ENCODE data around the gene DEPDC5.

The DEPDC5 gene

DNA sequence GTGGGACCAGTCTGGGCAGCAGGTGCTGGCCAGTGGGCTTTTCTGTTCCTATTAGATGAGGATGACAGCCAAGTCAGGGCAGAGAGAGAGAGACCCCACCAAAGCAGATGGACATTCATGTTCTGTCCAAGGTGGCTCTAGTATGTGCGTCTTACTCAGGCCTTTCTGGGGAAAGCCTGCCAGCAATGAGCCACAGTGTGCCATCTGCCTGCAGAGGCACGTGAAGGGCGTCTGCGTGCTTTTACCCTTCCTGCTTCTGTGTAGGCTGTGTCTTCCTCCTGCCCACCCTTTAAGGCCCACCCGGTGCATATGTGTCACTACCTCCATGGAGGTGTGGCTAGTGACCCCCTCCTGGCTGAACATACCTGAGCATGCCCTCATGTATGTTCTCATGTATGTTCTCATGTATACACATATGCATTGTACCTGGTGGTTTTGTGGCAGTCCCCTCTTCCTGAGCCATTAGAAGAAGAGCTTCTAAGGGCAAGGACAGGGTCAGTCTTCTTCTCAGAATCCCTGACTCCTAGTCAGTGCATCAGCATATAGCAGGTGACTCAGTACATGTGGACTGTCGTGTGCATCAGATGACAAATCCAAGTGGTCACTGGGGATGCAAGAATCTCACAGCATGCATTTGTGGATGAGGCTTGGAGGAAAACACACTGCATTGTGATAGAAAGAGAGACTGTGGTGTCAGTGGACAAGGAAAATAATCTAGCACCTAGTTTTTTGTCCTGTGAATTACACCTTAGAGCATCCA lies 100.1 kb downstream of the DEPDC5 start:
- DNase-seq: no peak

DNA sequence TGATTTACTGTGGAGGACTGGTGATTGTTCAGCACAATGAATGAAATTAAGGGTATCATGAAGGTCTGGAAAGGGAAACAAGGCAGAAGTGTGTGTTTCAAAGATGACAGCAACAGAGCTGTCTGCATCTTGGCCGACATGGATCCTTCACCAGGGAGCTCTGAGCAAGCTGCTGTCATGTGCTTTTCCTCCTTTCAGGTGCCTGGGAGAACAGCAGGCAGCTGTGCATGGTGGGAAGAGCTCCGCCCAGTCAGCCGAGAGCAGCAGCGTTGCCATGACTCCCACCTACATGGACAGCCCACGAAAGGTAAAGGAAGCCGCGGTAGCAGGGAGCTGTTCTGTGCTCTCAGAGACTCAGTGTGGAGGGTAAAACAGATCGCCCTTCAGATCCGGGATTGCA lies 103.4 kb downstream of the DEPDC5 start:
- DNase-seq: no peak

DNA sequence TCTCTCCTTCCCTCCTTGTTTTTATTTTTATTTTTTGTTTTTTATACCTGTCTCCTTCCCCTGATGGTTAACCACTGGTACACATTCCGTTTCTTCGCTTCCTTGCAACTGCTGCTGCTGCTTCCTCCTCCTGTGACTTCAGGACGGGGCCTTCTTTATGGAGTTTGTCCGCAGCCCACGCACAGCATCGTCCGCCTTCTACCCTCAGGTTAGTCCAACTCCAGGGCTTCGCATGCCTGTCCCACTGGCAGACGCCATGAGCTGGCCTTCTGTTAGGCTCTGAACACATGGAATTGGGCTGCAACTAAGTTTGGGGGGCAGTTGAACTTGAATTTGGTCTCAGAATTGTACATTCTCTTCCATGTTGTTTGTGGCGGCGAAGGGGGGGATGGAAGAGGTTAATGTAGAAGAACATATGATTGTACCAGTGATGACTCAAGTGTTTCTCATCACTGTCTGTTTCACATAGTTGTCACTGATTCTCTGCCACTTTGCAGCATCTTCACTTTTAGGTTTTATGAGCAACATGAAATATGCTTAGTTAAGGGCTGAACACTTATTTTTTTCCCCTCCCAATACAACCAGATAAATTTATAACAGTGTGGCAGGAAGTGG lies 107.5 kb downstream of the DEPDC5 start:
- DNase-seq: no peak

- no peak for DNase-seq
Measured at GRCh38 chr22:31866918-31867317, 113.1 kb downstream of the DEPDC5 start.

DNA sequence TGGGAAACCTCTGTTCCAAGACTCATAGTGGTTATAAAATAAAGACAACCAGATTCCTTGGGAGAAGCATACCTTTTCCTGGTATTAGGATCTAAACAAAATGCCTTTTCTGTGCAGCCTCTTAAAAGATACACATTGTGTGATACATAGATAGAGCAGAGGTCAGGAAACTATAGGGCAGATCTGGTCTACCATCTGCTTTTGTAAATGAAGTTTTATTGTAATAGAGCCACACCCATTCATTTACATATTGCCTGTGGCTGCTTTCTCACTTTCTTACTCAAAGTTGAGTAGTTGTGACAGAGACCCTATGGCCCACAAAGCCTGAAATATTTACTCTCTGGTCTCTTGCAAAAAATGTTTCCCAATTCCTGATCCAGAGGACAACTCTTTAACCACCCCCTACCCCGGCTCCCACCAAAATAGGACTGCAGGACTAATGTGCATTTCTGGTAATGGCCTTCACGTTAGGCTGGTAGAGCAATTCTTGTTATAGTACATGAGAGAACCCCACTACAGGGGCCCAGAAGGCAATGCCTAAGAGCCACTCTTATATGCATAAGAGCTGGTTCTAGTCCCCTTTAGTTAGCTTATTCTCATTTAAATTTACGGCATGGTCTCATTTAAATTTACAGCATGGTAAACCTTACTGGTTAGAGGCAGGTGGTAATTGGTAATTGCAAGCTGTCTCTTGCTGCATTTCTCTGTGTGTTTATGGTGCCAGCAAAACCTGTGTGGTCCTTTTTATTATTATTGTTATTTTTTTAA lies 113.8 kb downstream of the DEPDC5 start:
- no peak for DNase-seq

- DNase-seq: no peak
Measured at GRCh38 chr22:31869739-31870138, 115.9 kb downstream of the DEPDC5 start.

- no peak for DNase-seq
Measured at GRCh38 chr22:31870890-31871289, 117.1 kb downstream of the DEPDC5 start.

DNA sequence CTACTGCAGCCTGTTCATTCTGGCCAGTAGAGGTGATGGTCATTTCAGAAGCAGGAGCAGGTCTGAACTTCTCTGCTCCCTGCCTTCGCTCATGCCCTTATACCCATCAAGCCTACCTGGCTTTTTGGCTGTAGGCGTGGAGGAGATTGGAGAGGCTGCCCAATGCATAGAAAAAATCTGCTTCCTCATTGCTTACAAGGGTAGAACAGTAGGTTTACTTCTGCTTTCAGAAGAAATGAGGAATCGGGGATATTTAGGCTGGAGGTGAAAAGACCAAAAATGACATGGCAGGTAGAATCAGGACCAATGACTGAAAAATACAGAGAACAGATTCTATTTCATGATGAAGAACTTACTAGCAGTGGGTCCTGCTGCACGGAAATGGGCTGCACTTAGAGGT lies 117.7 kb downstream of the DEPDC5 start:
- DNase-seq: no peak

DNA sequence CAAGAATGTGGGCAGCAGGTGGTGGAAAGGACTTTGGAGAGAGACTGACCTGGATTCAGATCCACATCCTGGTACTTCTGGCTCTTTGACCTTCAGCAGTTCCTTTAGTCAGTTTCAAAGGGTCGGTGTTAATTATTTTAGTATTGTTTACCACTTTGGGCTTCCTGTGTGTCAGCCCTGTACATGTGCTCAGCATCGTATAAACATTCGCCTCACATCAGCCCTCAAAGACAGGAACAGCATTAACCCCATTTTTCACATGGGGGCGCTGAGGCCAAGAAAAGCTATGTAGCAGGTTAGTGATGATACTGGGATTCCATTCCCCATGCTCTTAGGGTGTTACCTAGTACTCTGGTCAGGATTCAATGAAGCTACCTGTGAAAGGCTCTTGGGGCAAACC lies 118.4 kb downstream of the DEPDC5 start:
- no peak for DNase-seq

- DNase-seq: no peak
Measured at GRCh38 chr22:31874821-31875220, 121.0 kb downstream of the DEPDC5 start.

DNA sequence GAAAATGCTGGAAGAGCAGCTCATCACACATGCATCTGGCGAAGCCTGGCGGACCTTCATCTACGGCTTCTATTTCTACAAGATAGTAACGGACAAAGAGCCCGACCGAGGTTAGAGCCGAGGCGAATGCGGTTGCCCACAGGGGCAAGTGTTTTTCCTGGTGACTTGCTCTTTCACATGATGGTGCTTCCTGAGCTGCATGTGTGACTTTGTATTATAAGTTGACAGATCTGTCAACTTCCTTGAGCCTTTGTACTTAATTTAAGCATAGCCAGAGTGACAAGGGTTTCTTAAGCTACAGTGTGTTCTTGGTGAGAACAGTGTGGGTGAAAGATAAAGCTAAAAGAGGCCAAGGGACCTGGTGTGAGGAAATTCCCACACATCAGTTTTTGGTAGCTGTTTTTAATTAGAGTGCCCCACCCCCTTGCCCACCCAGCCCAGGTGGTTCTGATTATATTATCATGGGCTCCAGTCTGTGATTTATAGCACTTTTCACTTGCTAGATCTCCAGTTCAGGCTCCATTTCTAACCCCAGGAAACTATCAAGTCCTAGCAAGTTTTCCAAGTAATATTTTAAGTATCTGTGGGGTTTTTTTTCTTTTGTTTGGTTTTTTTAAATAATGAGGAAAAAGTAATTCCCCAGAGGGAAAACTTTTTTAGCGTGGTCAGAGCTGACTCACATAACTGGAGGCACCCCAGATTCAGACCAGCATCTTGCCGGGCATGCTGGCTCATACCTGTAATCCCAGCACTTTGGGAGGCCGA lies 122.5 kb downstream of the DEPDC5 start:
- DNase-seq: no peak

DNA sequence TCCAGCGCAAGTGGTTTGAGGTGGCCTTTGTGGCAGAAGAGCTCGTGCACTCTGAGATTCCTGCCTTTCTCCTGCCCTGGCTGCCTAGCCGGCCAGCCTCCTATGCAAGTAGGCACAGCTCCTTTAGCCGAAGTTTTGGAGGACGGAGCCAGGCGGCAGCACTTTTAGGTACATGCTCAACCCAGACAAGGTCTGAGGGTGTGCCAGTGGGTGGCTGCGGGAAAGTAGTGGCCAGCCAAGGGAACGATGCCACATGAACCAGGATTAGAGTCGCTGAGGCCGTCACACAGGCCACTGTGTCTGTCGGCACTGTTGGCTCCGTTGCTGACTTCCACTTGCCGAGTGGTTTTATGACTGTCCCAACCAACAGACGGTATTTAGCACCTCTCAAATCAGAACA lies 125.8 kb downstream of the DEPDC5 start:
- DNase-seq: no peak

GRCh38 chr22:31881200-31881599 lies 127.4 kb downstream of the DEPDC5 start:
- DNase-seq: no peak

- DNase-seq: no peak
Measured at GRCh38 chr22:31881865-31882264, 128.0 kb downstream of the DEPDC5 start.

GRCh38 chr22:31882971-31883370 lies 129.2 kb downstream of the DEPDC5 start:
- no peak for DNase-seq

- DNase-seq: no peak
Measured at GRCh38 chr22:31883989-31884388, 130.2 kb downstream of the DEPDC5 start.

DNA sequence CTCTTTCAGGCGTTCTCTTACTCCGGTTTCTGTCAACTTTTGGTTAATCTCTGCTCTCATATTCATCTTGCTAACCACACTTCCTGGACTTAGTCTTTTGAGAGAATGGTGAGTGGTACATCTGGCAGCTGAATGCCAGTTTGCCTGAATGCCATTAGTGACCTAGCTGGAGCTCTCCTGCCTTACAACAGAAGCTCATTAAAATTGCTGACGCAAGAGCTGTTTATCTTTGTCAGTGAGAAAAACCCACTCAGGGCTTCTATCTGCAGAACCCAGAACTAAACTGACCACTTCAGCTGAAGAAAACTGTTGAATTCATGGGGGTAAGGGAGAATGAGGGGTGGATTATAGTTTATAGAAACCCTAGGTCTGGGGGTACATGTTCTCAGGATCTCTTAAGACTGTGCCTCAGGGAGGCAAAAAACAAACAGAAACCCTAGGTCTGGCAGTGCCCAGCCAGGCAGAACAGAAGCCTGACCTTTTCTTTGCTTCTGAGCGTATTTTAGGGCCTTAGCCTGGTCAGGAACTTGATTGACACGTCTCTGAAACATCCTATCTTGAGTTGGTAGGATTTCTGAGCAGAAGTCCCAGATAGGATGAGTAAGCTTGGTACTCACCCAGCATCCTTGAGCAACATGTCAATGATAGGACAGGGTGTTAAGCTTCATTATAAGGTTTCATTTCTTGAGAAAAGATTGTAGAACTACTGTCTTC lies 137.7 kb downstream of the DEPDC5 start:
- no peak for DNase-seq

- DNase-seq: no peak
Measured at GRCh38 chr22:31892080-31892433, 138.2 kb downstream of the DEPDC5 start.

- DNase-seq: no peak
Measured at GRCh38 chr22:31893460-31893859, 139.6 kb downstream of the DEPDC5 start.

DNA sequence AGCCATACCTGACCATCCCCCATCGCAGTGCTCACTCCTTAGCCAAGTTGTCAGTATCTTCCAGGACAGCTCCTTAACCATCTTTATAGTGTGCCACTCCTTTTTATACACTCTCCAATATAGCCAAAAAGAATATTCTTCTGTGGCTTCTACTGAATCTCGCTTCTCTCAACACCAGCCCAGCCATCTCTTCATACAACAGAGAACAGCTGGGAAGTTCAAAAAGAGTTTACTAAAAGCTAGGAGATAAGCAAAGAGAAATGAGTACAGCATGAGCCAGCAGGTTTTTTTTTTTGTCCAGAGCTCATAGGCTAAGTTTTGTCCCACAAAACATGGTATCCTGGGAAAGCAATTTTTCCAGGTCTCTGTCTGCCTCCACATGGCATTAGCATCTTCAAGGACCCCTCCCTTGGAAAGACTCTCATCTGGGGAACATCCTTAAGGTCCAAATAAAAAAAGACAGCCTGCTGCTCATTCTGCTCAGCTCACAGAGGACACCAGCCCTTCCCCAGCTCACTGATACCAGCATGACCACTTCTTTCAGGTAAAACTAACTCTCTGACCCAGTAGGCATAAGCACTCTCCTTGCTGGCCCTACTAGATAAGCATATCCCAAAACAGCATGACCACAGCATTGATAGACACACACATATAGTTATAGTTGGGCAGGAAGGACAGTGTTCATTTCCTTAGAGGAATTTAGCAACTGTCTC lies 141.7 kb downstream of the DEPDC5 start:
- DNase-seq: no peak

DNA sequence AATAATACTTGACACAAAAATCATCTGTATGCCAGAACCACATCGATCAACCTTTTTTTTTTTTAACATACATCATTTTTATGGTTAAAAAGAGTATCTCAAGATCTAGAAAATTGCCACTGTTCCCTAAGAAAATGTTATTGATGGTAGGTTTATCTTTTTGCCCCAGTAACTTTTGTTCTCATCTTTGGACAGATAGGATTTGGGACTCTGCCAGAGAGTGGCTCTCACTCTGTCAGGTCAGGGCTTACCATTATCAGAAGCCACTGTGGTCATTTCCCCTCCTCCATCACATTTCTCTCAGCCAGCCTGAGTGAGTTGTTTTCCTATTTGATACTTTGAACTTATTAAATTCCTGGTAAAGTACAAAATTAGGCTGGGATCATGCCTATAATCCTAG lies 142.7 kb downstream of the DEPDC5 start:
- DNase-seq: no peak
